ENCODE measurements around the gene CD79B.
"Not testable (repeated sequence)": the region's sequence is repeated elsewhere in the genome, so short reads cannot be mapped to it uniquely, and the experiment has no call there.

Gene CD79B

DNA sequence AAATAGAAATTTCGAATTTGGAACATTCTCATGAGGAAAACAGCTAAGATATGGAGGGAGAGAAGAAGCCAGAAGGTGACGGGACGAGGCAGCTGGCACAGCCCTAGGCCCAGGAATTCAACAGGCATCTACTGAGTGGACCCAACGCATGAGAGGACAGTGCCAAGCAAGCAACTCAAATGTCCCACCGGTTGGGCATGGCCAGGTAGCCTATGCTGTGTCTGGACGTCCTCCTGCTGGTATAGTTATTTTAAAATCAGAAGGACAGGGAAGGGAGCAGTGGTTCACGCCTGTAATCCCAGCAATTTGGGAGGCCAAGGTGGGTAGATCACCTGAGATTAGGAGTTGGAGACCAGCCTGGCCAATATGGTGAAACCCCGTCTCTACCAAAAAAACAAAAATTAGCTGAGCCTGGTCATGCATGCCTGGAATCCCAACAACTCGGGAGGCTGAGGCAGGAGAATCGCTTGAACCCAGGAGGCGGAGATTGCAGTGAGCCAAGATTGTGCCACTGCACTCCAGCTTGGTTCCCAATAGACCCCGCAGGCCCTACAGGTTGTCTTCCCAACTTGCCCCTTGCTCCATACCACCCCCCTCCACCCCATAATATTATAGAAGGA lies 15.5 kb downstream of the CD79B start:
- no peak for TF ChIP-seq CTCF (IDR thresholded peaks at IDR 0.05; ENCODE audit: insufficient read depth, low read depth, low read length, missing control alignments)
- no peak overlapping the region for H3K4me3 ChIP-seq (ENCODE audit: low read length)
- no peak for DNase-seq (ENCODE audit: low read depth)

DNA sequence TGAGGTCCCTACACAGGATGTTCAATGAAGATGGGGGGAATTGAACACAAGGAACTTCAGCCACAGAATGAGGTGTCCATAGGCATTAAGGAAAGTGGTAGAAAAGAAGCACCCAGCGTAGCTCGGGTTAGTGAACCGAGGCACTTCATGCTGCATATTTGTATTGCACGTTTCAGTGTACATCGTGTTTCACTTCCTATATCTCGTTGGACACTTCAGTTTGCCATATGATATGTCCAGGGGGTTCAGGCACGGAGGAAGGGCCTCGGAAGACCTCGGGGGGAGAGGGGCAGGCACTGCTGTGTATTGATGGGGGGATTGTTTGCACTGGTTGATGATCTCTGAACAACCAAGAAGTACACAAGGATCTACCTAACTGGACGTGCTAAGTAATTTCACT lies 16.4 kb downstream of the CD79B start:
- not testable (repeated sequence) for DNase-seq (ENCODE audit: low read depth); H3K4me3 ChIP-seq (ENCODE audit: low read length)

- no peak for DNase-seq (ENCODE audit: low read depth)
- TF ChIP-seq CTCF (IDR thresholded peaks at IDR 0.05; ENCODE audit: insufficient read depth, low read depth, low read length, missing control alignments), result no peak
Observed at GRCh38 chr17:63914471-63914870, 17.7 kb downstream of the CD79B start.

GRCh38 chr17:63911657-63912100 lies 20.5 kb downstream of the CD79B start:
- peak; percentile 71 for TF ChIP-seq CTCF (IDR thresholded peaks at IDR 0.05; ENCODE audit: insufficient read depth, low read depth, low read length, missing control alignments)
- no peak overlapping the region for H3K4me3 ChIP-seq (ENCODE audit: low read length)
- DNase-seq (ENCODE audit: low read depth), result peak; percentile 36

More at GRCh38 chr17:63914471-63914870, 17.7 kb downstream of the CD79B start:
- H3K4me3 ChIP-seq (ENCODE audit: low read length), result no peak overlapping the region

GRCh38 chr17:63911041-63911635 lies 21.0 kb downstream of the CD79B start, which contains the start of gene CSHL1:
Gene CSHL1 (minus strand): TSS chr17:63911258. CDS start chr17:63911196, 62 bp downstream.
- no peak for DNase-seq (ENCODE audit: low read depth)
- no peak for TF ChIP-seq CTCF (IDR thresholded peaks at IDR 0.05; ENCODE audit: insufficient read depth, low read depth, low read length, missing control alignments)

GRCh38 chr17:63910096-63910495 lies 22.0 kb downstream of the CD79B start:
- no peak for TF ChIP-seq CTCF (IDR thresholded peaks at IDR 0.05; ENCODE audit: insufficient read depth, low read depth, low read length, missing control alignments)
- DNase-seq (ENCODE audit: low read depth), result no peak
- H3K4me3 ChIP-seq (ENCODE audit: low read length), result no peak overlapping the region

More at GRCh38 chr17:63911041-63911635, 21.0 kb downstream of the CD79B start, which contains the start of gene CSHL1:
- H3K4me3 ChIP-seq (ENCODE audit: low read length), result no peak within 1 kb of the TSS

DNA sequence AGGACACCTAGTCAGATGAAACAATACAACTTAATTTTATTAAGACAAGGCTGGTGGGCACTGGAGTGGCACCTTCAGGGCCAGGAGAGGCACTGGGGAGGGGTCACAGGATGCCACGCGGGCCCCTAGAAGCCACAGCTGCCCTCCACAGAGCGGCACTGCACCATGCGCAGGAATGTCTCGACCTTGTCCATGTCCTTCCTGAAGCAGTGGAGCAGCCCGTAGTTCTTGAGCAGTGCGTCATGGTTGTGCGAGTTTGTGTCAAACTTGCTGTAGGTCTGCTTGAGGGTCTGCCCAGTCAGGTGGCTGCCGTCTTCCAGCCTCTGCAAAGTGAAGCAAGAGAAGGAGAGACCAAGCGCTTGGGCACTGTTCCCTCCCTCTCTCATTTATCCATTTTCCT lies 22.5 kb downstream of the CD79B start:
- not testable (repeated sequence) for H3K4me3 ChIP-seq (ENCODE audit: low read length); DNase-seq (ENCODE audit: low read depth)

GRCh38 chr17:63907161-63907778 lies 24.9 kb downstream of the CD79B start:
- H3K4me3 ChIP-seq (ENCODE audit: low read length), result not testable (repeated sequence)
- peak; percentile 19 for DNase-seq (ENCODE audit: low read depth)

GRCh38 chr17:63904796-63905195 lies 27.3 kb downstream of the CD79B start:
- DNase-seq (ENCODE audit: low read depth); H3K4me3 ChIP-seq (ENCODE audit: low read length): not testable (repeated sequence)

Measured in epithelial cell of esophagus (primary cell).